H1 (cell line): Measurements from ENCODE around the gene SLIT3. TPM values are rescaled to one million over a fixed set of nuclear protein-coding genes. Genes with fewer than 3 reads are reported as not detected.

Experiments
- CTCF ChIA-PET: fragments of 300-600 bp; sonication (Branson Sonifier 250); formaldehyde crosslinking; loops from one replicate; lab custom pipeline; 2021; ENCODE audit not compliant: partially characterized antibody; lab: Charles Lee
- POLR2A ChIA-PET: fragments of 300-600 bp; sonication (Branson Sonifier 250); formaldehyde crosslinking; loops from one replicate; lab custom pipeline; 2021; ENCODE audit warnings: inconsistent platforms; ENCODE audit not compliant: partially characterized antibody; lab: Charles Lee
- DNase-seq, 2 experiments: peaks; one replicate each; pipeline versions ENCODE4 v3.0.0 to v3.0.0-alpha.2; 2010 to 2022; ENCODE audit warnings: low spot score in 2 of 2, low read depth in 1 of 2, mixed read lengths in 1 of 2
- FAIRE-seq: peaks from 2 replicates; lab custom pipeline; 2011; peaks lifted over from hg19 to GRCh38; lab: Jason Lieb, UNC
- H2AFZ ChIP-seq: 2 replicates; pipeline ENCODE4 v1.8.1; 2012; ENCODE audit warnings: low read length, inconsistent platforms
- H2AK5ac ChIP-seq: 2 replicates; pipeline ENCODE4 v1.6.1; 2013; ENCODE audit warnings: low read depth, low read length
- H2BK120ac ChIP-seq: replicated peaks from 2 replicates; pipeline ENCODE3; 2013; ENCODE audit warnings: low read depth, low read length, inconsistent platforms
- H2BK12ac ChIP-seq: 2 replicates; pipeline ENCODE4 v1.6.1; 2013; ENCODE audit warnings: low read depth, low read length
- H2BK15ac ChIP-seq: 2 replicates; pipeline ENCODE4 v1.6.1; 2013; ENCODE audit warnings: low read length
- H2BK20ac ChIP-seq: 2 replicates; pipeline ENCODE4 v1.6.1; 2013; ENCODE audit warnings: low read length
- H2BK5ac ChIP-seq: 2 replicates; pipeline ENCODE4 v1.6.1; 2013; ENCODE audit warnings: low read depth, low read length
- H3K14ac ChIP-seq: 2 replicates; pipeline ENCODE4 v1.6.1; 2013; ENCODE audit warnings: inconsistent platforms; ENCODE audit not compliant: insufficient read length
- H3K18ac ChIP-seq: 2 replicates; pipeline ENCODE4 v1.6.1; 2013; ENCODE audit warnings: low read length; ENCODE audit errors: extremely low read depth
- H3K23ac ChIP-seq: 2 replicates; pipeline ENCODE4 v1.6.1; 2013; ENCODE audit warnings: inconsistent platforms; ENCODE audit not compliant: insufficient read length
- H3K23me2 ChIP-seq: 2 replicates; pipeline ENCODE4 v1.6.1; 2013; ENCODE audit warnings: low read depth, low read length
- H3K27ac ChIP-seq: 2 replicates; pipeline ENCODE4 v1.6.1; 2011; ENCODE audit warnings: low read depth, low read length, inconsistent platforms
- H3K27me3 ChIP-seq, 4 experiments: replicated peaks in 1 of 4; 1 replicate in 1 of 4; 2 replicates in 3 of 4; pipeline versions ENCODE4 v1.6.1 to v1.8.1; 2011 to 2013; ENCODE audit warnings: low read length in 3 of 4, mild to moderate bottlenecking in 3 of 4, inconsistent platforms in 2 of 4, mixed read lengths in 2 of 4, moderate library complexity in 1 of 4; ENCODE audit not compliant: control insufficient read depth in 3 of 4, insufficient read depth in 3 of 4; ENCODE audit errors: extremely low read depth in 1 of 4
- H3K36me3 ChIP-seq, 4 experiments: 2 replicates each; pipeline versions ENCODE4 v1.6.1 to v1.8.1; 2011 to 2013; ENCODE audit warnings: mild to moderate bottlenecking in 4 of 4, low read length in 3 of 4, moderate library complexity in 2 of 4, control low read depth in 1 of 4, inconsistent platforms in 1 of 4; ENCODE audit not compliant: insufficient read depth in 4 of 4, control insufficient read depth in 2 of 4
- H3K4ac ChIP-seq: replicated peaks from 2 replicates; pipeline ENCODE3; 2013; ENCODE audit warnings: low read length, low read depth, mixed read lengths, inconsistent platforms; ENCODE audit not compliant: insufficient read length
- H3K4me1 ChIP-seq, 4 experiments: replicated peaks in 1 of 4; 1 replicate in 1 of 4; 2 replicates in 3 of 4; pipeline versions ENCODE4 v1.6.1 to v1.8.1; 2011 to 2013; ENCODE audit warnings: low read length in 3 of 4, inconsistent platforms in 2 of 4, mixed read lengths in 1 of 4; ENCODE audit not compliant: insufficient read depth in 4 of 4, control insufficient read depth in 3 of 4
- H3K4me2 ChIP-seq, 2 experiments: 2 replicates each; pipeline versions ENCODE4 v1.6.1 to v1.8.1; 2011 to 2013; ENCODE audit warnings: low read depth in 2 of 2, low read length in 2 of 2, control low read depth in 1 of 2, inconsistent platforms in 1 of 2, mild to moderate bottlenecking in 1 of 2; ENCODE audit not compliant: insufficient read depth in 1 of 2
- H3K4me3 ChIP-seq, 4 experiments: fragments of 200-600, 300-600 bp in 1 of 4; sonication (generic), shearing (Covaris generic), sonication (Bioruptor Twin) in 1 of 4; 2 replicates each; pipeline versions ENCODE4 v1.5.1 to v1.8.1; 2011 to 2016; ENCODE audit warnings: low read length in 4 of 4, low read depth in 3 of 4, control low read depth in 2 of 4, inconsistent platforms in 2 of 4, mild to moderate bottlenecking in 2 of 4, mixed read lengths in 1 of 4, moderate library complexity in 1 of 4; ENCODE audit not compliant: insufficient read depth in 2 of 4; ENCODE audit errors: extremely low read depth in 1 of 4
- H3K56ac ChIP-seq: replicated peaks from 2 replicates; pipeline ENCODE3; 2013; ENCODE audit warnings: low read depth, mild to moderate bottlenecking, mixed read lengths, low read length, inconsistent platforms; ENCODE audit not compliant: insufficient read length
- H3K79me1 ChIP-seq: 2 replicates; pipeline ENCODE4 v1.6.1; 2013; ENCODE audit warnings: low read depth, low read length, control low read depth
- H3K79me2 ChIP-seq, 2 experiments: 2 replicates each; pipeline versions ENCODE4 v1.6.1 to v1.8.1; 2012 to 2013; ENCODE audit warnings: low read length in 2 of 2, mild to moderate bottlenecking in 2 of 2, inconsistent platforms in 1 of 2; ENCODE audit not compliant: insufficient read depth in 2 of 2, control insufficient read depth in 1 of 2
- H3K9ac ChIP-seq, 4 experiments: replicated peaks in 1 of 4; 1 replicate in 1 of 4; 2 replicates in 3 of 4; pipeline versions ENCODE4 v1.6.1 to v1.8.1; 2011 to 2013; ENCODE audit warnings: low read depth in 3 of 4, low read length in 3 of 4, control low read depth in 2 of 4, mild to moderate bottlenecking in 2 of 4, moderate library complexity in 2 of 4, inconsistent platforms in 1 of 4; ENCODE audit errors: extremely low read depth in 1 of 4
- H3K9me3 ChIP-seq, 2 experiments: 2 replicates each; pipeline versions ENCODE4 v1.6.1 to v1.8.1; 2012 to 2013; ENCODE audit warnings: mild to moderate bottlenecking in 2 of 2, moderate library complexity in 2 of 2, control low read depth in 1 of 2, inconsistent platforms in 1 of 2, low read depth in 1 of 2, low read length in 1 of 2, mixed read lengths in 1 of 2; ENCODE audit not compliant: insufficient read depth in 2 of 2
- H4K20me1 ChIP-seq, 2 experiments: replicated peaks in 1 of 2; 2 replicates each; pipeline versions ENCODE3 to v1.8.1; 2011 to 2013; ENCODE audit warnings: inconsistent platforms in 2 of 2, low read length in 2 of 2, mild to moderate bottlenecking in 1 of 2; ENCODE audit not compliant: insufficient read depth in 2 of 2, control insufficient read depth in 1 of 2
- H4K5ac ChIP-seq: 2 replicates; pipeline ENCODE4 v1.6.1; 2013; ENCODE audit warnings: low read length, low read depth, mixed read lengths, inconsistent platforms; ENCODE audit not compliant: insufficient read length
- H4K8ac ChIP-seq: 2 replicates; pipeline ENCODE4 v1.8.0; 2013; ENCODE audit warnings: mild to moderate bottlenecking, moderate library complexity, low read length, inconsistent platforms; ENCODE audit not compliant: insufficient read depth; ENCODE audit errors: extremely low read depth
- H4K91ac ChIP-seq: replicated peaks from 2 replicates; pipeline ENCODE3; 2013; ENCODE audit warnings: low read length, mixed read lengths, inconsistent platforms; ENCODE audit not compliant: insufficient read length
- BCL11A ChIP-seq, 2 experiments: IDR thresholded peaks; one replicate each; pipeline ENCODE4 v1.6.1; 2011; ENCODE audit warnings: low read depth in 2 of 2, low read length in 2 of 2, mild to moderate bottlenecking in 2 of 2
- JUND ChIP-seq: IDR thresholded peaks from 2 replicates; pipeline ENCODE4 v1.6.1; 2011; ENCODE audit warnings: mild to moderate bottlenecking, improper control_type of control experiment, low read length
- RAD21 ChIP-seq, 2 experiments: IDR thresholded peaks in 1 of 2; conservative IDR thresholded peaks in 1 of 2; 2 replicates each; pipeline ENCODE4 v1.6.1; 2011; ENCODE audit warnings: low read depth in 2 of 2, low read length in 2 of 2, improper control_type of control experiment in 1 of 2, inconsistent platforms in 1 of 2, mild to moderate bottlenecking in 1 of 2, moderate library complexity in 1 of 2
- WGBS, 2 experiments: shearing (Covaris generic) in 1 of 2; methylation state at CpG; one replicate each; pipeline versions ENCODE4 v1.1.6 to v1.1.7; 2013 to 2015; ENCODE audit warnings: low lambda C conversion rate in 2 of 2, mixed read lengths in 2 of 2, inconsistent platforms in 1 of 2, low coverage in 1 of 2, missing lambda C conversion rate in 1 of 2; ENCODE audit not compliant: insufficient replicate concordance in 2 of 2, insufficient coverage in 1 of 2, insufficient read length in 1 of 2; ENCODE audit errors: extremely low coverage in 1 of 2, missing lambda C conversion rate in 1 of 2; 5-methylcytosine and 5-hydroxymethylcytosine counted together
- polyA plus RNA-seq, 7 experiments: library from polyadenylated mRNA; depleted of rRNA in 3 of 7; stranded (reverse) in 5 of 7; unstranded in 2 of 7; fragments of >200 nt in 5 of 7; fragments of 200-250 nt in 2 of 7; gene quantifications; 1 replicate in 5 of 7; 2 replicates in 1 of 7; 4 replicates in 1 of 7; pipeline versions ENCODE4 v1.2.1 to v1.2.3, GENCODE V29; 2011 to 2013; ENCODE audit warnings: missing spikeins in 2 of 7, mixed read lengths in 2 of 7
- total RNA-seq: library from RNA; stranded (reverse); fragmentation: NEBNext Ultra II Directional; extraction: Animal tissue kit (Norgen Biotek cat#: 25700); gene quantifications from 2 replicates; pipeline ENCODE4 v1.2.1, GENCODE V29; 2021
- TF ChIP-seq, protein P1 (sequence below), 3 experiments: IDR thresholded peaks; 1 replicate in 2 of 3; 2 replicates in 1 of 3; pipeline versions ENCODE4 v1.5.1 to v1.6.1; 2011; ENCODE audit warnings: low read length in 3 of 3, mild to moderate bottlenecking in 3 of 3, inconsistent platforms in 2 of 3, low read depth in 1 of 3, moderate library complexity in 1 of 3; ENCODE audit not compliant: insufficient read depth in 1 of 3; ENCODE audit errors: control extremely low read depth in 1 of 3

SLIT3 gene
- total and polyA plus RNA-seq, 2 of the 8 experiments (the other 6 are each of a cell fraction or from before 2014, with no cell fraction given): 1.1 to 1.2 TPM

DNA sequence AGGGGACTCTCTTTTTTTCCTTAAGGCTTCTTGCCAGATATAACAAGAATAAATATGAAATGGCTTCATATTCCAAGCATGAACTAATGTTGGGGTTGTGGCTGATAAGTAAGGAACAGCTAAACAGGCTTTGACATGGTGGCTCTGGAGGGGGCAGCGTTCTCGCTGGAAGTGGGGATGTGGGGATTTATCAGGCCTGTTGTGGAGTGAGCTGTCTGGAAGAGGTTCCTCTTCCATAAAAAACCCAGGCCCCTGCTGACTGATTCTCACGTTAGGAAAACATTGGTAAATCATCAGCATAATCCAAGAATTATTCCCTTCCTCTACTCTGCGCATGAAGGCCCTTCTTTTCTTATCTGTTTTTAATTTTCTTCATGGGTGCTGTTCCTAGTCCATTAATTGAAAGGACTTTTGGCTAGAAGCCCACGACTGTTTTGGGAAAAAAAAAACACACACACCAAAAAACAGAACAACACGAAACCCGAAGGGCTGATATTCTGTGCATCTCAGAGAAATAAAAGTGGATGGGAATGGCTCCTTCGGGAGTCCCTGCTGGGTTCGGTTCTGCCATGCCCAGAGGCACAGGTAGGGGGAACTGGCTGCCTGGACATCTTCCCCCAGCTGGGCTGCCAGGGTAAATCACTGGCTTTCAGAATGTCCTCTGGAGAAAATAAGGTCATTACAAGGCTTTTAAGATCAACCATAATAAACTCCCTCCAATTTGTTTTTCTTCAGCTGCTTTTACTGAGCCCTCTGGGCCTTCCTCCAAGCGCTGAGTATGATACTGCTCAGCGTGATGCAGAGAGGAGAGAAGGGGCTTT, 297.0 kb downstream of the SLIT3 start:
- DNase-seq: no peak
- H3K9ac ChIP-seq: no peak overlapping the region
- no peak overlapping the region for H2BK120ac ChIP-seq
- H2BK5ac ChIP-seq: no peak overlapping the region
- no peak overlapping the region for H3K27ac ChIP-seq
- H4K20me1 ChIP-seq: no peaks in the 10 kb centered on the region
- no peaks in the 10 kb centered on the region; the same call in 1 of the 2 replicates for H3K23me2 ChIP-seq
- H3K4ac ChIP-seq: no peak overlapping the region
- no peaks in the 10 kb centered on the region for H3K27me3 ChIP-seq
- no peak overlapping the region for H4K91ac ChIP-seq
- H2BK12ac ChIP-seq: no peak overlapping the region; the same call in 1 of the 2 replicates
- WGBS, 2 experiments: 86% methylated on average over 11 of the region's 11 CpGs; no CpG with 5 or more reads in 1 of the 2 experiments
- H3K4me2 ChIP-seq: 0 out of 4 replicates have a peak overlapping the region, but pooled peaks of 1 of the 2 experiments have one; percentile 30
- H3K79me1 ChIP-seq: no peaks in the 10 kb centered on the region
- no peak for TF ChIP-seq BCL11A (IDR thresholded peaks at IDR 0.05; ENCODE audit: low read depth in 2 of 2, low read length in 2 of 2)
- TF ChIP-seq JUND: no peak
- TF ChIP-seq RAD21 (IDR thresholded peaks at IDR 0.05 in 1 of 2, conservative IDR thresholded peaks at IDR 0.05 in 1 of 2; ENCODE audit: low read depth in 2 of 2, low read length in 2 of 2): peak; percentile 67 to 80
- TF ChIP-seq, protein P1, sequence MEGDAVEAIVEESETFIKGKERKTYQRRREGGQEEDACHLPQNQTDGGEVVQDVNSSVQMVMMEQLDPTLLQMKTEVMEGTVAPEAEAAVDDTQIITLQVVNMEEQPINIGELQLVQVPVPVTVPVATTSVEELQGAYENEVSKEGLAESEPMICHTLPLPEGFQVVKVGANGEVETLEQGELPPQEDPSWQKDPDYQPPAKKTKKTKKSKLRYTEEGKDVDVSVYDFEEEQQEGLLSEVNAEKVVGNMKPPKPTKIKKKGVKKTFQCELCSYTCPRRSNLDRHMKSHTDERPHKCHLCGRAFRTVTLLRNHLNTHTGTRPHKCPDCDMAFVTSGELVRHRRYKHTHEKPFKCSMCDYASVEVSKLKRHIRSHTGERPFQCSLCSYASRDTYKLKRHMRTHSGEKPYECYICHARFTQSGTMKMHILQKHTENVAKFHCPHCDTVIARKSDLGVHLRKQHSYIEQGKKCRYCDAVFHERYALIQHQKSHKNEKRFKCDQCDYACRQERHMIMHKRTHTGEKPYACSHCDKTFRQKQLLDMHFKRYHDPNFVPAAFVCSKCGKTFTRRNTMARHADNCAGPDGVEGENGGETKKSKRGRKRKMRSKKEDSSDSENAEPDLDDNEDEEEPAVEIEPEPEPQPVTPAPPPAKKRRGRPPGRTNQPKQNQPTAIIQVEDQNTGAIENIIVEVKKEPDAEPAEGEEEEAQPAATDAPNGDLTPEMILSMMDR (IDR thresholded peaks at IDR 0.05; ENCODE audit: control extremely low read depth in 1 of 3, insufficient read depth in 1 of 3, low read depth in 1 of 3, low read length in 3 of 3): peak; percentile 56 to 69 (median 65)
- TF ChIP-seq, all 59 proteins: peak for 2
- no peak overlapping the region for H3K14ac ChIP-seq
- no peak overlapping the region for H2AK5ac ChIP-seq
- H2BK15ac ChIP-seq: no peak overlapping the region; the same call in 1 of the 2 replicates
- no peak overlapping the region for H2AFZ ChIP-seq
- POLR2A ChIA-PET: no interaction called here
- CTCF ChIA-PET: interaction anchor here (0.7 to 3.9 kb wide), 19 partner anchors 8 to 443 kb away, joined by 3 to 29 read pairs (median 4); partner anchors contain the start of gene SLIT3
- H2BK20ac ChIP-seq: no peak overlapping the region
- H4K8ac ChIP-seq: no peak overlapping the region
- no peaks in the 10 kb centered on the region for H3K79me2 ChIP-seq
- no peak overlapping the region for H3K23ac ChIP-seq
- H3K18ac ChIP-seq: no peak overlapping the region
- peaks cover 3 to 13% (median 10%) of the 10 kb centered on the region in 4 experiments; a peak in 5 of 7 replicates for H3K4me1 ChIP-seq
- no peak for FAIRE-seq
- H4K5ac ChIP-seq: no peak overlapping the region
- H3K36me3 ChIP-seq: no peaks in the 10 kb centered on the region
- H3K4me3 ChIP-seq: no peak overlapping the region
- H3K9me3 ChIP-seq: no peaks in the 10 kb centered on the region
- no peak overlapping the region for H3K56ac ChIP-seq
